ENCODE measurements around the gene TMEM150A. TPM values are rescaled to one million over a fixed set of nuclear protein-coding genes. Genes with fewer than 3 reads are reported as not detected.
A peak's percentile ranks its signal among the peaks of the same experiment; 100 is the strongest.

Gene TMEM150A
- total and polyA plus RNA-seq, 8 donors, result 11.5 to 39.6 (median 14.6) TPM

- Histone ChIP-seq H3K4me3 (peak overlapping the region in 1 of 2 donors; percentile 81), H3K36me3 (peaks cover 0 to 40% of the 10 kb centered on the region in 2 donors), H3K4me1 (peaks cover 29 to 62% of the 10 kb centered on the region in 2 donors), H3K27ac (no peak overlapping the region), H3K9me3 (no peaks in the 10 kb centered on the region), H3K27me3 (no peaks in the 10 kb centered on the region)
- no peak for ATAC-seq
- intact Hi-C loops (cut with DNase I), result no loop called here
- no peak for TF ChIP-seq CTCF (IDR thresholded peaks at IDR 0.05)
- DNase-seq, result no peak
Measured at GRCh38 chr2:85597241-85597640, 5.3 kb downstream of the TMEM150A start.

GRCh38 chr2:85596486-85597143, 5.9 kb downstream of the TMEM150A start:
- ATAC-seq, result no peak
- Histone ChIP-seq H3K27ac (no peak overlapping the region), H3K36me3 (peaks cover 0 to 40% of the 10 kb centered on the region in 2 donors), H3K27me3 (no peaks in the 10 kb centered on the region), H3K4me3 (peak overlapping the region; percentile 72 to 81), H3K9me3 (no peaks in the 10 kb centered on the region), H3K4me1 (peaks cover 29 to 62% of the 10 kb centered on the region in 2 donors)
- no peak for DNase-seq
- TF ChIP-seq CTCF (IDR thresholded peaks at IDR 0.05), result no peak
- intact Hi-C loops (cut with DNase I), result no loop called here

DNA sequence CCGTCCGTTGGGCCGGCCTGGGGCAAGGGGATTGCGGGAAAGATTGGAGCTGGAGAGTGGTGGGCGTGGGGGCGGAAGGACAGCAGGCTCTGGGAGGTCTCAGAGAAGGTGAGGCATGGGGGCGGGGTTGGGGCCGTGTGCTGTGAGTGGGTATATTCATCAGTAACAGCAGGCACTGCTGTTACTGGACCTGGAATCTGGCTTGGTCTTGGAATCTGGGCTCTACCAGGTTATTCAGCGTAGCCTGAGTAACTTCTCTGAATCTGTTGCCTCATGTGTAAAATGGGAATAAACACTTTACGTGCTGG, 6.5 kb downstream of the TMEM150A start:
- peak; percentile 1 for ATAC-seq
- DNase-seq, result no peak
- no peak for TF ChIP-seq CTCF (IDR thresholded peaks at IDR 0.05)
- Histone ChIP-seq H3K36me3 (peaks cover 0 to 40% of the 10 kb centered on the region in 2 donors), H3K27ac (peak overlapping the region; percentile 93 to 95), H3K4me1 (peaks cover 29 to 62% of the 10 kb centered on the region in 2 donors), H3K9me3 (no peaks in the 10 kb centered on the region), H3K4me3 (peak overlapping the region; percentile 72 to 81), H3K27me3 (no peaks in the 10 kb centered on the region)
- intact Hi-C loops (cut with DNase I), result no loop called here

- TF ChIP-seq CTCF (IDR thresholded peaks at IDR 0.05), result no peak
- peak; percentile 95 for ATAC-seq
Measured at GRCh38 chr2:85595301-85596025, 7.0 kb downstream of the TMEM150A start, which contains the start of gene RNF181. RNF181 (plus strand) TSS chr2:85595745; CDS start chr2:85595764, 19 bp downstream.

DNA sequence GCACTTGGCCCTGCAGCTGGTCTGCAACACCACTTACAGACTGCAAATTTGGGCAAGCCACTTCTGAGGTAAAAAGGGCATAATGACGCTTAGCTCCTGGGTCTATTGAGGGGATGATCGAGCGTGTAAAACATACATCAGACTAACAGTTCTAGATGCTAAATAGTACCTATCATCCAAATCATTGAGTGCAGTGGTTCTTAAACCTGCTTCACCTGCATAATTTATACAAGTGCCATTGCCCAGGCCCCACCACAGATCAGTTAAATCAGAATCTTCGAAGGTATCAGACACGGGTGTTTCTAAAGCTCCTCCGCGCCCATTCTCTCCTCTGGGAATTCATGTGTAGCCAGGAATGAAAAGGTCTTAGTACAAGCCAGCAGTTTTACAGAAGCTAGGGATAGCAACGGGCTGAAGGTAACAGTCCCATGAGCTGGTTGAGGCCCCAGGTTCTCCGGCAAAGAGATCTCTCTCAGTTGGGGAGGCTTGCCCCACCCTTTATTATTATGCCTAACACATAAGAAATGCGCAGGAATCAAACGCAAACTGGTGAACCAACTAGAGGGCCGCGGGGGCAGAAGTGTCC, 7.7 kb downstream of the TMEM150A start:
- ATAC-seq (peak; percentile 1), DNase-seq (no peak)
- Histone ChIP-seq H3K27me3 (no peaks in the 10 kb centered on the region), H3K4me3 (peak overlapping the region; percentile 72 to 81), H3K27ac (peak overlapping the region; percentile 93 to 95), H3K4me1 (peaks cover 35 to 65% of the 10 kb centered on the region in 2 donors), H3K9me3 (no peaks in the 10 kb centered on the region), H3K36me3 (peaks cover 0 to 34% of the 10 kb centered on the region in 2 donors)
- no peak for TF ChIP-seq CTCF (IDR thresholded peaks at IDR 0.05)
- intact Hi-C loops (cut with DNase I), result no loop called here

More at GRCh38 chr2:85595301-85596025, 7.0 kb downstream of the TMEM150A start, which contains the start of gene RNF181:
- intact Hi-C loops (cut with DNase I), result no loop called here
- Histone ChIP-seq H3K36me3 (peaks cover 0 to 40% of the 10 kb centered on the region in 2 donors), H3K27me3 (no peaks in the 10 kb centered on the region), H3K4me1 (peaks cover 34 to 62% of the 10 kb centered on the region in 2 donors), H3K27ac (peak within 1 kb of the TSS; percentile 93 to 95), H3K9me3 (no peaks in the 10 kb centered on the region), H3K4me3 (peak within 1 kb of the TSS; percentile 72 to 81)
- peak; percentile 94 to 98 (median 96) for DNase-seq

Measured in left lung (tissue), 10 donors.